Stimulated activated CD4-positive, alpha-beta T cell treated with anti-CD3 and anti-CD28 coated beads, TNF-alpha, amount 100 ng/mL, for 1 hour (primary cell): ENCODE measurements around the gene KRT72.
"Not testable (repeated sequence)": the region's sequence is repeated elsewhere in the genome, so short reads cannot be mapped to it uniquely, and the experiment has no call there.

Source experiments
- DNase-seq, 3 donors: peaks; one replicate each; pipeline ENCODE4 v3.0.0-alpha.2; 2020; ENCODE audit warnings: low read depth in 3 of 3, low spot score in 1 of 3

The KRT72 gene

GRCh38 chr12:52608826-52609630 is 7.8 kb upstream of the KRT72 start:
- no peak for DNase-seq

- no peak for DNase-seq
Measured at GRCh38 chr12:52608161-52608560, 6.9 kb upstream of the KRT72 start.

GRCh38 chr12:52607314-52607713 is 6.1 kb upstream of the KRT72 start:
- DNase-seq, result no peak

GRCh38 chr12:52606581-52607218 is 5.4 kb upstream of the KRT72 start:
- DNase-seq, result no peak

GRCh38 chr12:52606096-52606495 is 4.8 kb upstream of the KRT72 start:
- no peak for DNase-seq

- DNase-seq, result no peak
Measured at GRCh38 chr12:52605542-52605941, 4.3 kb upstream of the KRT72 start.

- no peak for DNase-seq
Measured at GRCh38 chr12:52604859-52605258, 3.6 kb upstream of the KRT72 start.

GRCh38 chr12:52603314-52603713 is 2.1 kb upstream of the KRT72 start:
- no peak for DNase-seq

GRCh38 chr12:52602552-52602951 is 1.3 kb upstream of the KRT72 start:
- DNase-seq, result no peak

GRCh38 chr12:52601671-52602070 is 408 bp upstream of the KRT72 start:
- no peak for DNase-seq

GRCh38 chr12:52600475-52600874 is 788 bp downstream of the KRT72 start:
- DNase-seq, result no peak

- no peak for DNase-seq
Measured at GRCh38 chr12:52600071-52600470, 1.2 kb downstream of the KRT72 start.

GRCh38 chr12:52598966-52599365 is 2.3 kb downstream of the KRT72 start:
- no peak for DNase-seq

- DNase-seq, result not testable (repeated sequence)
Measured at GRCh38 chr12:52594237-52594636, 7.0 kb downstream of the KRT72 start.

- DNase-seq, result no peak
Measured at GRCh38 chr12:52591521-52591920, 9.7 kb downstream of the KRT72 start.

- no peak for DNase-seq
Measured at GRCh38 chr12:52590021-52590420, 11.2 kb downstream of the KRT72 start.

GRCh38 chr12:52587563-52587962 is 13.7 kb downstream of the KRT72 start:
- DNase-seq, result no peak

GRCh38 chr12:52585946-52586345 is 15.3 kb downstream of the KRT72 start:
- peak in 2 of 3 donors; percentile 31 to 36 for DNase-seq

GRCh38 chr12:52585066-52585465 is 16.2 kb downstream of the KRT72 start:
- no peak for DNase-seq

- DNase-seq, result no peak
Measured at GRCh38 chr12:52584156-52584682, 17.0 kb downstream of the KRT72 start.

GRCh38 chr12:52582971-52583456 is 18.2 kb downstream of the KRT72 start:
- DNase-seq, result peak; percentile 29 to 46 (median 42)

GRCh38 chr12:52582486-52582885 is 18.8 kb downstream of the KRT72 start:
- DNase-seq, result no peak
